GM23338 (cell line): ENCODE results near the gene TIPIN. TPM values are rescaled to one million over a fixed set of nuclear protein-coding genes. Genes with fewer than 3 reads are reported as not detected.

Experiments used
- ATAC-seq: fragments of 200-7000 bp; cut with Tn5 transposase; 3 replicates; pipeline ENCODE4 v1.9.1; 2020
- DNase-seq: peaks from one replicate; pipeline ENCODE4 v3.0.0-alpha.2; 2015; ENCODE audit warnings: low spot score
- H2AFZ ChIP-seq: fragments of 200-600 bp; sonication (generic); 2 replicates; pipeline ENCODE4 v1.8.0; 2016; ENCODE audit warnings: antibody characterized with exemption, mild to moderate bottlenecking, moderate library complexity
- H3F3A ChIP-seq: fragments of 200-600 bp; sonication (generic); replicated peaks from 2 replicates; pipeline ENCODE4 v1.8.0; 2017; ENCODE audit warnings: antibody characterized with exemption, mixed run types, low read depth
- H3K27ac ChIP-seq: fragments of 200-600 bp; sonication (generic); 2 replicates; pipeline ENCODE4 v1.6.1; 2016; ENCODE audit warnings: low read depth
- H3K27me3 ChIP-seq: fragments of 200-600 bp; sonication (generic); 2 replicates; pipeline ENCODE4 v1.8.0; 2016; ENCODE audit warnings: mild to moderate bottlenecking, mixed run types, moderate library complexity; ENCODE audit not compliant: insufficient read depth
- H3K36me3 ChIP-seq: fragments of 200-600 bp; sonication (generic); 2 replicates; pipeline ENCODE4 v1.8.0; 2016; ENCODE audit warnings: mild to moderate bottlenecking; ENCODE audit not compliant: insufficient read depth
- H3K4me1 ChIP-seq: fragments of 200-600 bp; sonication (generic); 2 replicates; pipeline ENCODE4 v1.8.0; 2016; ENCODE audit warnings: mild to moderate bottlenecking, moderate library complexity; ENCODE audit not compliant: insufficient read depth
- H3K4me2 ChIP-seq: fragments of 200-600 bp; sonication (generic); 2 replicates; pipeline ENCODE4 v1.7.1; 2017; ENCODE audit warnings: mixed run types
- H3K4me3 ChIP-seq: fragments of 200-600 bp; sonication (generic); 2 replicates; pipeline ENCODE4 v1.6.1; 2016; ENCODE audit warnings: mixed run types
- H3K79me2 ChIP-seq: fragments of 200-600 bp; sonication (generic); replicated peaks from 2 replicates; pipeline ENCODE4 v1.8.0; 2017; ENCODE audit warnings: mild to moderate bottlenecking; ENCODE audit not compliant: insufficient read depth
- H3K9me2 ChIP-seq: fragments of 200-600 bp; sonication (generic); 2 replicates; pipeline ENCODE4 v1.8.0; 2017; ENCODE audit not compliant: insufficient read depth
- H4K20me1 ChIP-seq: fragments of 200-600 bp; sonication (generic); replicated peaks from 2 replicates; pipeline ENCODE4 v1.8.0; 2017; ENCODE audit warnings: mild to moderate bottlenecking; ENCODE audit not compliant: insufficient read depth
- H3K27ac Mint-ChIP-seq: 2 replicates; pipeline ENCODE4 v1.8.0; 2020; ENCODE audit warnings: inconsistent platforms, mild to moderate bottlenecking, moderate library complexity, mixed read lengths
- H3K27me3 Mint-ChIP-seq: 3 replicates; pipeline ENCODE4 v1.8.0; 2022; ENCODE audit warnings: low read depth, mild to moderate bottlenecking, moderate library complexity, mixed read lengths, inconsistent platforms; ENCODE audit not compliant: insufficient read depth, poor library complexity
- H3K36me3 Mint-ChIP-seq: 3 replicates; pipeline ENCODE4 v1.8.0; 2021; ENCODE audit warnings: low read depth, mild to moderate bottlenecking, inconsistent platforms, moderate library complexity, mixed read lengths
- H3K4me1 Mint-ChIP-seq: 3 replicates; pipeline ENCODE4 v1.8.0; 2020; ENCODE audit warnings: mild to moderate bottlenecking, inconsistent platforms, mixed read lengths
- H3K4me3 Mint-ChIP-seq: 3 replicates; pipeline ENCODE4 v1.8.0; 2021; ENCODE audit warnings: moderate library complexity, mild to moderate bottlenecking, inconsistent platforms, mixed read lengths
- H3K9me3 Mint-ChIP-seq: 3 replicates; pipeline ENCODE4 v1.8.0; 2020; ENCODE audit warnings: moderate library complexity, mild to moderate bottlenecking, inconsistent platforms, mixed read lengths
- EZH2 ChIP-seq: fragments of 200-600 bp; sonication (generic); IDR thresholded peaks from one replicate; pipeline ENCODE4 v1.8.0; 2017; ENCODE audit warnings: antibody characterized with exemption, mild to moderate bottlenecking, low read depth; ENCODE audit not compliant: unreplicated experiment
- EZH2phosphoT487 ChIP-seq: fragments of 200-600 bp; sonication (generic); IDR thresholded peaks from one replicate; pipeline ENCODE4 v1.8.1; 2018; ENCODE audit warnings: antibody characterized with exemption; ENCODE audit not compliant: unreplicated experiment
- JUNB ChIP-seq: IDR thresholded peaks from one replicate; pipeline ENCODE4 v1.6.1; 2016; ENCODE audit warnings: antibody characterized with exemption; ENCODE audit not compliant: unreplicated experiment
- POLR2AphosphoS5 ChIP-seq: IDR thresholded peaks from 2 replicates; pipeline ENCODE4 v1.6.1; 2016; ENCODE audit warnings: antibody characterized with exemption, low read depth
- REST ChIP-seq: IDR thresholded peaks from one replicate; pipeline ENCODE4 v1.6.1; 2018; ENCODE audit warnings: antibody characterized with exemption; ENCODE audit not compliant: unreplicated experiment
- ZNF114 ChIP-seq: fragments of 250-450 bp; sonication (Bioruptor Pico); IDR thresholded peaks from 2 replicates; pipeline ENCODE4 v1.5.0; 2020; ENCODE audit warnings: mild to moderate bottlenecking, moderate library complexity
- ZNF331 ChIP-seq: fragments of 250-450 bp; sonication (Bioruptor Pico); IDR thresholded peaks from 2 replicates; pipeline ENCODE4 v1.5.0; 2020; ENCODE audit warnings: low read depth, mild to moderate bottlenecking, moderate library complexity
- ZNF462 ChIP-seq: fragments of 250-450 bp; sonication (Bioruptor Pico); IDR thresholded peaks from 2 replicates; pipeline ENCODE4 v1.5.0; 2020; ENCODE audit warnings: mild to moderate bottlenecking, moderate library complexity
- polyA plus RNA-seq: library from polyadenylated mRNA; unstranded; fragments of >200 nt; fragmentation: Nextera tagmentation; extraction: Ambion mirVana; gene quantifications from 2 replicates; pipeline ENCODE4 v1.2.1, GENCODE V29; 2016
- total RNA-seq: library from RNA; depleted of rRNA; stranded (reverse); fragments of >200 nt; shearing (Covaris generic); gene quantifications from 2 replicates; pipeline ENCODE4 v1.2.3, GENCODE V29; 2014

Gene TIPIN
- total and polyA plus RNA-seq, 2 experiments from 2014 or later = 25.3 to 39.1 TPM

DNA sequence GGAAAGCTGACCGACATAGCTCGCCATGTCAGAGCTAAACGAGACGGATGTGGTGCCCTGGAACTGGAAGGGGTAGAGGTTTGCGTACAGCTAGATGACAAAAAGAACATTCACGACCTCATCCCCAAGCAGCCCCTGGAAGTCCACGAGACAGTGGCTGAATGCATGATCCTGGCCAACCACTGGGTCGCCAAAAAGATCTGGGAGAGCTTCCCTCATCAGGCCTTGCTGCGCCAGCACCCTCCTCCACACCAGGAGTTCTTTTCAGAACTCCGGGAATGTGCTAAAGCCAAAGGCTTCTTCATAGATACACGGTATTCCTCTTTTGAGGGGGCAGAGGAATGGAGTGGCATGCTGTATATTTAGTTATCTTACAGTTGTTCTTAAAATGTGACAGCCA is 30.4 kb downstream of the TIPIN start:
- DNase-seq (no peak), ATAC-seq (no peak)
- no peak overlapping the region for H3K27ac Mint-ChIP-seq
- peaks cover 46% of the 10 kb centered on the region for H3K36me3 Mint-ChIP-seq
- no peaks in the 10 kb centered on the region for H3K27me3 Mint-ChIP-seq
- H3K9me2 ChIP-seq = no peaks in the 10 kb centered on the region
- no peak overlapping the region for H3K4me3 Mint-ChIP-seq
- no peak overlapping the region for H2AFZ ChIP-seq
- no peaks in the 10 kb centered on the region for H4K20me1 ChIP-seq
- H3K27ac ChIP-seq = no peak overlapping the region
- TF ChIP-seq JUNB (no peak), ZNF114 (CRISPR knock-in tag) (no peak), REST (no peak), EZH2phosphoT487 (no peak), ZNF462 (CRISPR knock-in tag) (no peak), ZNF331 (CRISPR knock-in tag) (no peak), POLR2AphosphoS5 (no peak), EZH2 (no peak)
- H3K4me3 ChIP-seq = no peak overlapping the region
- H3K79me2 ChIP-seq = no peaks in the 10 kb centered on the region
- peaks cover 31% of the 10 kb centered on the region; the same call in 1 of the 2 replicates for H3K36me3 ChIP-seq
- H3K9me3 Mint-ChIP-seq = no peaks in the 10 kb centered on the region
- no peaks in the 10 kb centered on the region for H3K27me3 ChIP-seq
- H3K4me1 ChIP-seq = no peaks in the 10 kb centered on the region
- no peaks in the 10 kb centered on the region for H3K4me1 Mint-ChIP-seq
- H3K4me2 ChIP-seq = no peak overlapping the region
- no peaks in the 10 kb centered on the region for H3F3A ChIP-seq
